Keratinocyte (primary cell): ENCODE results near the gene SKOR1. TPM values are rescaled to one million over a fixed set of nuclear protein-coding genes. Genes with fewer than 3 reads are reported as not detected.

Experiments
- DNase-seq: peaks from one replicate; pipeline ENCODE4 v3.0.0-alpha.2; 2011; ENCODE audit warnings: low read depth, missing footprints, low spot score
- FAIRE-seq: peaks from 2 replicates; lab custom pipeline; 2011; peaks lifted over from hg19 to GRCh38; lab: Jason Lieb, UNC
- H2AFZ ChIP-seq: 2 replicates; pipeline ENCODE4 v1.6.0; 2012; ENCODE audit warnings: low read length, control low read depth, inconsistent platforms; ENCODE audit not compliant: control insufficient read depth
- H3K27ac ChIP-seq: 2 replicates; pipeline ENCODE4 v1.5.1; 2011; ENCODE audit warnings: low read length; ENCODE audit not compliant: control insufficient read depth, insufficient read depth
- H3K27me3 ChIP-seq: 3 replicates; pipeline ENCODE4 v1.6.0; 2011; ENCODE audit warnings: low read length; ENCODE audit not compliant: control insufficient read depth, insufficient read depth; ENCODE audit errors: extremely low read depth
- H3K36me3 ChIP-seq, 2 experiments: 2 replicates in 1 of 2; 3 replicates in 1 of 2; pipeline ENCODE4 v1.5.1; 2011; ENCODE audit warnings: low read length in 2 of 2, mild to moderate bottlenecking in 1 of 2; ENCODE audit not compliant: control insufficient read depth in 2 of 2, insufficient read depth in 2 of 2; ENCODE audit errors: extremely low read depth in 1 of 2
- H3K4me1 ChIP-seq: 3 replicates; pipeline ENCODE4 v1.5.1; 2011; ENCODE audit warnings: low read length; ENCODE audit not compliant: control insufficient read depth, insufficient read depth; ENCODE audit errors: extremely low read depth
- H3K4me2 ChIP-seq: 3 replicates; pipeline ENCODE4 v1.6.0; 2011; ENCODE audit warnings: low read depth, low read length; ENCODE audit not compliant: control insufficient read depth, insufficient read depth; ENCODE audit errors: extremely low read depth
- H3K4me3 ChIP-seq, 3 experiments: fragments of 200-600 bp in 1 of 3; sonication (generic) in 1 of 3; 2 replicates in 2 of 3; 3 replicates in 1 of 3; pipeline ENCODE4 v1.5.1; 2011 to 2016; ENCODE audit warnings: low read length in 3 of 3, mild to moderate bottlenecking in 3 of 3, control low read depth in 2 of 3, inconsistent platforms in 1 of 3, low read depth in 1 of 3, mixed read lengths in 1 of 3, mixed run types in 1 of 3, moderate library complexity in 1 of 3; ENCODE audit not compliant: control insufficient read depth in 2 of 3, insufficient read depth in 2 of 3; ENCODE audit errors: extremely low read depth in 1 of 3
- H3K79me2 ChIP-seq: 2 replicates; pipeline ENCODE4 v1.6.0; 2012; ENCODE audit warnings: low read length; ENCODE audit not compliant: control insufficient read depth, insufficient read depth
- H3K9ac ChIP-seq: 3 replicates; pipeline ENCODE4 v1.6.0; 2011; ENCODE audit warnings: low read length; ENCODE audit not compliant: control insufficient read depth, insufficient read depth; ENCODE audit errors: extremely low read depth
- H3K9me1 ChIP-seq: 3 replicates; pipeline ENCODE4 v1.6.0; 2011; ENCODE audit warnings: low read length; ENCODE audit not compliant: control insufficient read depth, insufficient read depth; ENCODE audit errors: extremely low read depth
- H3K9me3 ChIP-seq: 2 replicates; pipeline ENCODE4 v1.5.1; 2012; ENCODE audit warnings: low read depth, low read length; ENCODE audit not compliant: control insufficient read depth
- H4K20me1 ChIP-seq: 3 replicates; pipeline ENCODE4 v1.6.0; 2011; ENCODE audit warnings: low read length; ENCODE audit not compliant: control insufficient read depth, insufficient read depth; ENCODE audit errors: extremely low read depth
- EZH2 ChIP-seq: IDR thresholded peaks from one replicate; pipeline ENCODE4 v1.6.1; 2012; ENCODE audit warnings: inconsistent platforms, mild to moderate bottlenecking, low read length, moderate library complexity
- dilution Hi-C: fragments of 300-500 bp; cut with MboI; formaldehyde crosslinking; loops from one replicate; pipeline ENCODE4 v1.7.0; 2020; ENCODE audit warnings: low sequenced_read_pairs; ENCODE audit not compliant: extremely low pct_ligation_motif_present
- polyA plus RNA-seq, 5 experiments: library from polyadenylated mRNA; depleted of rRNA in 3 of 5; stranded (reverse) in 3 of 5; stranded (forward) in 1 of 5; unstranded in 1 of 5; fragments of >200 nt; gene quantifications; 1 replicate in 1 of 5; 2 replicates in 3 of 5; 3 replicates in 1 of 5; pipeline versions ENCODE4 v1.2.1 to v1.2.3, GENCODE V29; 2011 to 2012; ENCODE audit warnings: missing spikeins in 2 of 5, low read depth in 1 of 5, low replicate concordance in 1 of 5
- TF ChIP-seq, protein P1 (sequence below), 3 experiments: IDR thresholded peaks in 1 of 3; conservative IDR thresholded peaks in 1 of 3; optimal IDR thresholded peaks in 1 of 3; 2 replicates in 2 of 3; 3 replicates in 1 of 3; pipeline versions ENCODE3 to v1.5.1; 2011; ENCODE audit warnings: low read length in 3 of 3, mild to moderate bottlenecking in 3 of 3, moderate library complexity in 2 of 3, control low read depth in 1 of 3, inconsistent platforms in 1 of 3; ENCODE audit not compliant: insufficient read depth in 2 of 3; ENCODE audit errors: extremely low read depth in 1 of 3

The SKOR1 gene
- polyA plus RNA-seq, 1 donor (not counting 4 experiments of a cell fraction or from before 2014, with no cell fraction given) = 0.03 TPM

DNA sequence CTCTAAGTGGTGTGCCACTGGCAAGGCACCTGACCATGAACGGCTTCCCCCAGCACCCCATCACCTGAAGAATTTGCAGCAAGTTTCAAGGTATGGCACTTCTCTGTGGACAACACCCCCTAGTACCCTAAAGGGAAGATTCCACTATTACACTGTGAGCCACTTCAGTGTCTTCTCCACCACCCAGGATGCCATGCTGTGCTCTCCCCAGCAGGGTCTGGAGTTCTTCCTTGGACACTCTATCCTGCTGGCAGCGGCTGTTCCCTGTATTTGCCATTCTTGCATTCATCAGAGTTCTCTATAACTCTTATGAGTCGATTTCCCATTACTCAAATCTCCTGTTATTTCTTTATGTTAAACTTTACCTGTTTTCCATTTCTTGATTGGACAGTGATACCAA is 48.5 kb downstream of the SKOR1 start:
- no peak overlapping the region for H3K9ac ChIP-seq
- DNase-seq (no peak), FAIRE-seq (no peak)
- H3K9me3 ChIP-seq = peaks cover 5% of the 10 kb centered on the region
- H3K4me2 ChIP-seq = no peak overlapping the region
- no peaks in the 10 kb centered on the region for H4K20me1 ChIP-seq
- no peaks in the 10 kb centered on the region for H3K9me1 ChIP-seq
- H3K4me3 ChIP-seq = no peak overlapping the region
- no peak overlapping the region for H3K27ac ChIP-seq
- H3K36me3 ChIP-seq = no peaks in the 10 kb centered on the region
- H3K4me1 ChIP-seq = no peaks in the 10 kb centered on the region
- TF ChIP-seq, protein P1, sequence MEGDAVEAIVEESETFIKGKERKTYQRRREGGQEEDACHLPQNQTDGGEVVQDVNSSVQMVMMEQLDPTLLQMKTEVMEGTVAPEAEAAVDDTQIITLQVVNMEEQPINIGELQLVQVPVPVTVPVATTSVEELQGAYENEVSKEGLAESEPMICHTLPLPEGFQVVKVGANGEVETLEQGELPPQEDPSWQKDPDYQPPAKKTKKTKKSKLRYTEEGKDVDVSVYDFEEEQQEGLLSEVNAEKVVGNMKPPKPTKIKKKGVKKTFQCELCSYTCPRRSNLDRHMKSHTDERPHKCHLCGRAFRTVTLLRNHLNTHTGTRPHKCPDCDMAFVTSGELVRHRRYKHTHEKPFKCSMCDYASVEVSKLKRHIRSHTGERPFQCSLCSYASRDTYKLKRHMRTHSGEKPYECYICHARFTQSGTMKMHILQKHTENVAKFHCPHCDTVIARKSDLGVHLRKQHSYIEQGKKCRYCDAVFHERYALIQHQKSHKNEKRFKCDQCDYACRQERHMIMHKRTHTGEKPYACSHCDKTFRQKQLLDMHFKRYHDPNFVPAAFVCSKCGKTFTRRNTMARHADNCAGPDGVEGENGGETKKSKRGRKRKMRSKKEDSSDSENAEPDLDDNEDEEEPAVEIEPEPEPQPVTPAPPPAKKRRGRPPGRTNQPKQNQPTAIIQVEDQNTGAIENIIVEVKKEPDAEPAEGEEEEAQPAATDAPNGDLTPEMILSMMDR (optimal IDR thresholded peaks at IDR 0.05 in 1 of 3, IDR thresholded peaks at IDR 0.05 in 1 of 3, conservative IDR thresholded peaks at IDR 0.05 in 1 of 3; ENCODE audit: extremely low read depth in 1 of 3, insufficient read depth in 2 of 3, low read length in 3 of 3) = no peak
- TF ChIP-seq EZH2 = no peak
- no peaks in the 10 kb centered on the region for H3K27me3 ChIP-seq
- H2AFZ ChIP-seq = no peak overlapping the region
- no peaks in the 10 kb centered on the region for H3K79me2 ChIP-seq
- dilution Hi-C loops = no loop called here

DNA sequence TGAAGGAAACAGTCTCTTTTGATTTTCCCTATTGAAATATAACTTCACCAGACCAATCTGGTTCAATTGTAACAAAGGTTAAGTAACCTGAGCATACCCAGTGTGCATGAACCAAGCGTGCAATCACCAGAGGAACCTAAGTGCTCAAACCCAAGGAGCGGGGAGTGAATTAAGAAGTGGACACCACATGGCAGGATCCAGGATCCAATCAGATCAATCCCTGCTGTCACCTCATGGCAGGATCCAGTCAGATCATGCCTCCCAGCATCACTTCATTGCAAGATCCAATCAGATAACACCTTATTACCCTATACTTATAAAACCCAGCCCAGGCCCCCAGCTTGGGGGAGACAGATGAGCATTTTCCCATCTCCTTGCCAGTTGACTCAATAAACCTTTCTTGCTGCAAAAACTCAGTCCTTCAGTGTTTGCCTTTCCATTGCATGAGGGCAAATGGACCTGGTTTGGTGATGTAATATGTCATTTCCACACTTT is 53.5 kb downstream of the SKOR1 start:
- H3K4me1 ChIP-seq = peaks cover 11% of the 10 kb centered on the region
- H3K9me3 ChIP-seq = peaks cover under 1% of the 10 kb centered on the region
- H3K9me1 ChIP-seq = no peaks in the 10 kb centered on the region
- no peak overlapping the region for H3K4me2 ChIP-seq
- dilution Hi-C loops = no loop called here
- H3K4me3 ChIP-seq = no peak overlapping the region
- FAIRE-seq (no peak), DNase-seq (no peak)
- no peak overlapping the region for H3K27ac ChIP-seq
- no peak for TF ChIP-seq EZH2
- TF ChIP-seq, protein P1 (optimal IDR thresholded peaks at IDR 0.05 in 1 of 3, IDR thresholded peaks at IDR 0.05 in 1 of 3, conservative IDR thresholded peaks at IDR 0.05 in 1 of 3; ENCODE audit: extremely low read depth in 1 of 3, insufficient read depth in 2 of 3, low read length in 3 of 3) = no peak
- no peak overlapping the region for H3K9ac ChIP-seq
- H3K79me2 ChIP-seq = no peaks in the 10 kb centered on the region
- no peaks in the 10 kb centered on the region for H4K20me1 ChIP-seq
- H2AFZ ChIP-seq = no peak overlapping the region
- H3K36me3 ChIP-seq = no peaks in the 10 kb centered on the region
- H3K27me3 ChIP-seq = no peaks in the 10 kb centered on the region
